NCI-H1105 (cell line): ENCODE results near the gene LGR6.
A peak's percentile ranks its signal among the peaks of the same experiment; 100 is the strongest.
"Not testable (repeated sequence)": the region's sequence is repeated elsewhere in the genome, so short reads cannot be mapped to it uniquely, and the experiment has no call there.

Experiments
- DNase-seq: peaks from one replicate; lab custom pipeline; 2025; lab: John Stamatoyannopoulos, UW

The LGR6 gene

GRCh38 chr1:202193614-202194327 lies at the start of gene LGR6:
Gene LGR6, plus strand, starts transcription at chr1:202193799. Its CDS starts 191 bp downstream, at chr1:202193990.
- DNase-seq, result no peak

GRCh38 chr1:202144402-202145067 lies 49.1 kb upstream of the LGR6 start, which contains the start of gene ARL8A:
Gene ARL8A, minus strand, starts transcription at chr1:202144737. Its CDS starts 165 bp downstream, at chr1:202144572.
- peak; percentile 54 for DNase-seq

- no peak for DNase-seq
Measured at GRCh38 chr1:202145068-202145743, 48.4 kb upstream of the LGR6 start.

- not testable (repeated sequence) for DNase-seq
Measured at GRCh38 chr1:202145744-202146140, 47.9 kb upstream of the LGR6 start.

GRCh38 chr1:202146279-202146678 lies 47.3 kb upstream of the LGR6 start:
- DNase-seq, result no peak

GRCh38 chr1:202146993-202147392 lies 46.6 kb upstream of the LGR6 start:
- no peak for DNase-seq

- DNase-seq, result no peak
Measured at GRCh38 chr1:202148391-202148790, 45.2 kb upstream of the LGR6 start.

- DNase-seq, result no peak
Measured at GRCh38 chr1:202149566-202149965, 44.0 kb upstream of the LGR6 start.

- DNase-seq, result no peak
Measured at GRCh38 chr1:202150187-202150586, 43.4 kb upstream of the LGR6 start.

- DNase-seq, result no peak
Measured at GRCh38 chr1:202150602-202151001, 43.0 kb upstream of the LGR6 start.

- no peak for DNase-seq
Measured at GRCh38 chr1:202151045-202151444, 42.6 kb upstream of the LGR6 start.

- DNase-seq, result no peak
Measured at GRCh38 chr1:202152399-202152798, 41.2 kb upstream of the LGR6 start.

GRCh38 chr1:202153284-202153683 lies 40.3 kb upstream of the LGR6 start:
- DNase-seq, result no peak

- DNase-seq, result no peak
Measured at GRCh38 chr1:202154148-202154765, 39.3 kb upstream of the LGR6 start.

- no peak for DNase-seq
Measured at GRCh38 chr1:202154766-202155477, 38.7 kb upstream of the LGR6 start.

- DNase-seq, result no peak
Measured at GRCh38 chr1:202155478-202156021, 38.0 kb upstream of the LGR6 start.

- no peak for DNase-seq
Measured at GRCh38 chr1:202156590-202156989, 37.0 kb upstream of the LGR6 start.

GRCh38 chr1:202157945-202158344 lies 35.7 kb upstream of the LGR6 start:
- DNase-seq, result no peak

- DNase-seq, result no peak
Measured at GRCh38 chr1:202158810-202159533, 34.6 kb upstream of the LGR6 start.

GRCh38 chr1:202159534-202160371 lies 33.8 kb upstream of the LGR6 start:
- no peak for DNase-seq
